ENCODE measurements around the gene CLEC2A. TPM values are rescaled to one million over a fixed set of nuclear protein-coding genes. Genes with fewer than 3 reads are reported as not detected.

CLEC2A gene
- total RNA-seq, 1 experiment from 2014 or later: not detected

DNA sequence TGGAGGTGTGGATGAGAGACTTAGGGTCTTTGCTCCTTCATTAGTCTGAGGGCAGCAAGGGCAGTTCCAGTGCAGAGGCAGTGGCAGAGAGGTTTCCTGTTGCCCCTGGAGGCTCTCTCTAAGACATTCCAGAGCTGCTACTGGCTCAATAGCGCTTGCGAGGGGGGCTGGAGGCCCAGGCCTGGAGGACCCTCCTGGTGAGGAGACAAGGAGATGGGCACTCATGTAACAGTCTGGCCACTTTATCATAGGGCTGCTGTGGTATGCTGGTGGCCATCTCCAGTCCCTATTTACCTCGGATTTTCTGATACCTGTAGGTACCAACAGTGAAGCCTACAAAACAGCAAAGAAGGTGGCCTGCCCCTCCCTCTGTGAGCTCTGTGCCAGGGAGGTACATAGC lies 12.7 kb downstream of the CLEC2A start:
- ChIA-PET CTCF (no interaction called here), RAD21 (ENCODE audit: low non-redundant PET in 1 of 2, low total read pairs in 2 of 2, uncharacterized antibody in 2 of 2, unreplicated experiment in 2 of 2) (no interaction called here)
- H4K20me1 ChIP-seq (ENCODE audit: insufficient read depth): no peaks in the 10 kb centered on the region

More for the DNA sequence above, 12.7 kb downstream of the CLEC2A start:
- no peaks in the 10 kb centered on the region for H3K9me2 ChIP-seq (ENCODE audit: insufficient read depth)
- DNase-seq (ENCODE audit: low read depth, low spot score) (no peak), ATAC-seq (no peak)
- H3K9me3 ChIP-seq (ENCODE audit: control insufficient read depth in 1 of 2, insufficient read depth in 1 of 2, low read depth in 1 of 2, low read length in 2 of 2): no peaks in the 10 kb centered on the region
- intact Hi-C loops (cut with micrococcal nuclease): no loop called here
- H2AFZ ChIP-seq (ENCODE audit: low read depth, low read length, poor library complexity, severe bottlenecking): no peak overlapping the region
- no peaks in the 10 kb centered on the region for H3K4me1 ChIP-seq (ENCODE audit: control insufficient read depth in 1 of 2, insufficient read depth in 2 of 2, low read length in 2 of 2)
- H3K4me3 ChIP-seq (replicated peaks in 1 of 2; ENCODE audit: low read depth in 1 of 2, low read length in 2 of 2): no peak overlapping the region
- H3K36me3 ChIP-seq (ENCODE audit: control insufficient read depth in 1 of 2, insufficient read depth in 2 of 2, low read length in 2 of 2): no peaks in the 10 kb centered on the region
- H3K79me2 ChIP-seq (ENCODE audit: insufficient read depth, low read length): no peaks in the 10 kb centered on the region
- peaks cover 28% of the 10 kb centered on the region for H3K27me3 ChIP-seq (ENCODE audit: insufficient read depth, low read length)
- no peak overlapping the region for H3K27ac ChIP-seq (ENCODE audit: low read depth, low read length)
- H3K4me2 ChIP-seq (ENCODE audit: low read length): no peak overlapping the region
- no peak overlapping the region for H3K9ac ChIP-seq (ENCODE audit: low read length)
- no peak for TF ChIP-seq EZH2 (IDR thresholded peaks at IDR 0.05)
- no peak for TF ChIP-seq CBX3 (IDR thresholded peaks at IDR 0.05; ENCODE audit: low read depth)
- TF ChIP-seq, protein P1, sequence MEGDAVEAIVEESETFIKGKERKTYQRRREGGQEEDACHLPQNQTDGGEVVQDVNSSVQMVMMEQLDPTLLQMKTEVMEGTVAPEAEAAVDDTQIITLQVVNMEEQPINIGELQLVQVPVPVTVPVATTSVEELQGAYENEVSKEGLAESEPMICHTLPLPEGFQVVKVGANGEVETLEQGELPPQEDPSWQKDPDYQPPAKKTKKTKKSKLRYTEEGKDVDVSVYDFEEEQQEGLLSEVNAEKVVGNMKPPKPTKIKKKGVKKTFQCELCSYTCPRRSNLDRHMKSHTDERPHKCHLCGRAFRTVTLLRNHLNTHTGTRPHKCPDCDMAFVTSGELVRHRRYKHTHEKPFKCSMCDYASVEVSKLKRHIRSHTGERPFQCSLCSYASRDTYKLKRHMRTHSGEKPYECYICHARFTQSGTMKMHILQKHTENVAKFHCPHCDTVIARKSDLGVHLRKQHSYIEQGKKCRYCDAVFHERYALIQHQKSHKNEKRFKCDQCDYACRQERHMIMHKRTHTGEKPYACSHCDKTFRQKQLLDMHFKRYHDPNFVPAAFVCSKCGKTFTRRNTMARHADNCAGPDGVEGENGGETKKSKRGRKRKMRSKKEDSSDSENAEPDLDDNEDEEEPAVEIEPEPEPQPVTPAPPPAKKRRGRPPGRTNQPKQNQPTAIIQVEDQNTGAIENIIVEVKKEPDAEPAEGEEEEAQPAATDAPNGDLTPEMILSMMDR (IDR thresholded peaks at IDR 0.05 in 2 of 3, conservative IDR thresholded peaks at IDR 0.05 in 1 of 3; ENCODE audit: borderline replicate concordance in 1 of 3, insufficient read depth in 1 of 3, low read depth in 2 of 3, low read length in 2 of 3): no peak
- TF ChIP-seq, protein P2, sequence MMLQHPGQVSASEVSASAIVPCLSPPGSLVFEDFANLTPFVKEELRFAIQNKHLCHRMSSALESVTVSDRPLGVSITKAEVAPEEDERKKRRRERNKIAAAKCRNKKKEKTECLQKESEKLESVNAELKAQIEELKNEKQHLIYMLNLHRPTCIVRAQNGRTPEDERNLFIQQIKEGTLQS (IDR thresholded peaks at IDR 0.05): no peak
- no peak for TF ChIP-seq RAD21 (IDR thresholded peaks at IDR 0.05; ENCODE audit: low read depth)
- TF ChIP-seq FOSL1 (IDR thresholded peaks at IDR 0.05; ENCODE audit: low read depth): no peak
- no peak for TF ChIP-seq SIN3A (IDR thresholded peaks at IDR 0.05; ENCODE audit: low read depth)
- TF ChIP-seq ZNF274 (IDR thresholded peaks at IDR 0.05; ENCODE audit: low read depth, low read length): no peak
- TF ChIP-seq JUND (IDR thresholded peaks at IDR 0.05): no peak
- TF ChIP-seq YY1 (IDR thresholded peaks at IDR 0.05; ENCODE audit: extremely low read depth, insufficient replicate concordance, low read depth, low read length): no peak
- TF ChIP-seq, protein P3, sequence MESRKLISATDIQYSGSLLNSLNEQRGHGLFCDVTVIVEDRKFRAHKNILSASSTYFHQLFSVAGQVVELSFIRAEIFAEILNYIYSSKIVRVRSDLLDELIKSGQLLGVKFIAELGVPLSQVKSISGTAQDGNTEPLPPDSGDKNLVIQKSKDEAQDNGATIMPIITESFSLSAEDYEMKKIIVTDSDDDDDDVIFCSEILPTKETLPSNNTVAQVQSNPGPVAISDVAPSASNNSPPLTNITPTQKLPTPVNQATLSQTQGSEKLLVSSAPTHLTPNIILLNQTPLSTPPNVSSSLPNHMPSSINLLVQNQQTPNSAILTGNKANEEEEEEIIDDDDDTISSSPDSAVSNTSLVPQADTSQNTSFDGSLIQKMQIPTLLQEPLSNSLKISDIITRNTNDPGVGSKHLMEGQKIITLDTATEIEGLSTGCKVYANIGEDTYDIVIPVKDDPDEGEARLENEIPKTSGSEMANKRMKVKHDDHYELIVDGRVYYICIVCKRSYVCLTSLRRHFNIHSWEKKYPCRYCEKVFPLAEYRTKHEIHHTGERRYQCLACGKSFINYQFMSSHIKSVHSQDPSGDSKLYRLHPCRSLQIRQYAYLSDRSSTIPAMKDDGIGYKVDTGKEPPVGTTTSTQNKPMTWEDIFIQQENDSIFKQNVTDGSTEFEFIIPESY (IDR thresholded peaks at IDR 0.05; ENCODE audit: extremely low read depth, insufficient replicate concordance, low read length): no peak
- TF ChIP-seq, protein P4, sequence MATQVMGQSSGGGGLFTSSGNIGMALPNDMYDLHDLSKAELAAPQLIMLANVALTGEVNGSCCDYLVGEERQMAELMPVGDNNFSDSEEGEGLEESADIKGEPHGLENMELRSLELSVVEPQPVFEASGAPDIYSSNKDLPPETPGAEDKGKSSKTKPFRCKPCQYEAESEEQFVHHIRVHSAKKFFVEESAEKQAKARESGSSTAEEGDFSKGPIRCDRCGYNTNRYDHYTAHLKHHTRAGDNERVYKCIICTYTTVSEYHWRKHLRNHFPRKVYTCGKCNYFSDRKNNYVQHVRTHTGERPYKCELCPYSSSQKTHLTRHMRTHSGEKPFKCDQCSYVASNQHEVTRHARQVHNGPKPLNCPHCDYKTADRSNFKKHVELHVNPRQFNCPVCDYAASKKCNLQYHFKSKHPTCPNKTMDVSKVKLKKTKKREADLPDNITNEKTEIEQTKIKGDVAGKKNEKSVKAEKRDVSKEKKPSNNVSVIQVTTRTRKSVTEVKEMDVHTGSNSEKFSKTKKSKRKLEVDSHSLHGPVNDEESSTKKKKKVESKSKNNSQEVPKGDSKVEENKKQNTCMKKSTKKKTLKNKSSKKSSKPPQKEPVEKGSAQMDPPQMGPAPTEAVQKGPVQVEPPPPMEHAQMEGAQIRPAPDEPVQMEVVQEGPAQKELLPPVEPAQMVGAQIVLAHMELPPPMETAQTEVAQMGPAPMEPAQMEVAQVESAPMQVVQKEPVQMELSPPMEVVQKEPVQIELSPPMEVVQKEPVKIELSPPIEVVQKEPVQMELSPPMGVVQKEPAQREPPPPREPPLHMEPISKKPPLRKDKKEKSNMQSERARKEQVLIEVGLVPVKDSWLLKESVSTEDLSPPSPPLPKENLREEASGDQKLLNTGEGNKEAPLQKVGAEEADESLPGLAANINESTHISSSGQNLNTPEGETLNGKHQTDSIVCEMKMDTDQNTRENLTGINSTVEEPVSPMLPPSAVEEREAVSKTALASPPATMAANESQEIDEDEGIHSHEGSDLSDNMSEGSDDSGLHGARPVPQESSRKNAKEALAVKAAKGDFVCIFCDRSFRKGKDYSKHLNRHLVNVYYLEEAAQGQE (IDR thresholded peaks at IDR 0.05; ENCODE audit: low read depth): no peak
- TF ChIP-seq TCF7L2 (IDR thresholded peaks at IDR 0.05; ENCODE audit: borderline replicate concordance, extremely low read depth, insufficient read depth, insufficient read length): no peak
- TF ChIP-seq EGR1 (IDR thresholded peaks at IDR 0.05; ENCODE audit: low read depth): no peak
- no peak for TF ChIP-seq POLR2A (IDR thresholded peaks at IDR 0.05; ENCODE audit: borderline replicate concordance, extremely low read depth, insufficient read depth, insufficient read length)
- TF ChIP-seq ZFX (IDR thresholded peaks at IDR 0.05): no peak
- TF ChIP-seq, protein P5, sequence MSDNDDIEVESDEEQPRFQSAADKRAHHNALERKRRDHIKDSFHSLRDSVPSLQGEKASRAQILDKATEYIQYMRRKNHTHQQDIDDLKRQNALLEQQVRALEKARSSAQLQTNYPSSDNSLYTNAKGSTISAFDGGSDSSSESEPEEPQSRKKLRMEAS (IDR thresholded peaks at IDR 0.05): no peak
- no peak for TF ChIP-seq POLR2AphosphoS5 (IDR thresholded peaks at IDR 0.05; ENCODE audit: low read depth, low read length)
- TF ChIP-seq SP1 (IDR thresholded peaks at IDR 0.05; ENCODE audit: low read depth): no peak
- TF ChIP-seq EZH2phosphoT487 (IDR thresholded peaks at IDR 0.05; ENCODE audit: borderline replicate concordance): no peak
- no TSS peak for BruUV-seq (replicated peaks)
- POLR2A ChIA-PET: no interaction called here
